Fibroblast of the aortic adventitia (primary cell): Measurements from ENCODE around the gene BNC2. TPM values are rescaled to one million over a fixed set of nuclear protein-coding genes. Genes with fewer than 3 reads are reported as not detected.

Experiments used
- DNase-seq: peaks from one replicate; pipeline ENCODE4 v3.0.0-alpha.2; 2010; ENCODE audit warnings: low read depth
- H3K4me3 ChIP-seq: 2 replicates; pipeline ENCODE4 v1.5.1; 2011; ENCODE audit warnings: low read depth, mild to moderate bottlenecking, control low read depth, low read length, moderate library complexity
- CTCF ChIP-seq: IDR thresholded peaks from 2 replicates; pipeline ENCODE4 v1.5.1; 2011; ENCODE audit warnings: mild to moderate bottlenecking, low read length, control low read depth, inconsistent platforms; ENCODE audit not compliant: insufficient read depth
- total RNA-seq: library from RNA; depleted of rRNA; stranded (reverse); fragments of >200 nt; gene quantifications from 2 replicates; pipeline ENCODE4 v1.2.3, GENCODE V29; 2012; ENCODE audit warnings: low replicate concordance

Gene BNC2
- total RNA-seq, 1 donor: 53.3 TPM

DNA sequence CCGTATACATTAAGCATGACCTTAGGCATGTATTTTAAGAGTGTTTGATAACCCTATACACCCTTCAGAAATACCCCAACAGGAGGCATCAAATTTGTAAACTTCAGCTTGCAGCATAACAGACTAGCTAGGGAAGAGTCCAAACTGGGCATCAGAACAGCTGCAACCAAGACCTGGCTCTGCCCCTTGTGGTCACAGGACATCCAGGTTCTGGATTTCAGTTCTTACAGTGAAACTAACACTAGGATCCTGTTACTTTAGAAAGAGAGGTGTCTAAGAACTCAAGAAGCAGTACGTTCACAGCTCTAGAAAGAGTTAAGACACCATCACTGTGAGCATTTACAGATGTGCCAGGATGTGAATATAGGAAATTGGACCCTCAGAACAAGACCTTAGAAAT is 229.8 kb downstream of the BNC2 start:
- no peak overlapping the region for H3K4me3 ChIP-seq
- peak; percentile 43 for TF ChIP-seq CTCF
- no peak for DNase-seq

DNA sequence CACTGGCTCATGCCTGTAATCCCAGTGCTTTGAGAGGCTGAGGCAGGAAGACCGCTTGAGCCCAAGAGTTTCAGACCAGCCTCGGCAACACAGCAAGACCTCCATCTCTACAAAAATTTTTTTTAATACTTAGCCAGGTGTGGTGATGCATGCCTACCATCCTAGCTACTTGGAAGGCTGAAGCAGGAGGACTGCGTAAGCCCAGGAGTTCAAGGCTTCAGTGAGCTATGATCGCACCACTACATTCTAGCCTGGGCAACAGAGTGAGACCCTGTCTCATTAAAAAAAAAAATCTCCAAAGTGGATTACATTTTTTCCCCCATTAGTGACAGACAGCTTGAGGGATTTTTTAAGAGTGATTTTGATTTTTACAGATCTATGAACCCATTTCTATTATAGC is 230.8 kb downstream of the BNC2 start:
- TF ChIP-seq CTCF: no peak
- DNase-seq: no peak
- H3K4me3 ChIP-seq: no peak overlapping the region

- DNase-seq: no peak
- TF ChIP-seq CTCF: no peak
These were observed 232.6 kb downstream of the BNC2 start for GRCh38 chr9:16637911-16638310.

GRCh38 chr9:16637218-16637617 is 233.3 kb downstream of the BNC2 start:
- no peak for DNase-seq
- TF ChIP-seq CTCF: no peak
- H3K4me3 ChIP-seq: no peak overlapping the region

More at GRCh38 chr9:16637911-16638310, 232.6 kb downstream of the BNC2 start:
- no peak overlapping the region for H3K4me3 ChIP-seq

GRCh38 chr9:16633794-16634193 is 236.7 kb downstream of the BNC2 start:
- DNase-seq: no peak
- TF ChIP-seq CTCF: no peak
- no peak overlapping the region for H3K4me3 ChIP-seq

GRCh38 chr9:16628413-16628812 is 242.1 kb downstream of the BNC2 start:
- peak overlapping the region; percentile 23 for H3K4me3 ChIP-seq
- no peak for TF ChIP-seq CTCF
- peak; percentile 76 for DNase-seq

- peak overlapping the region; percentile 23 for H3K4me3 ChIP-seq
- TF ChIP-seq CTCF: no peak
- DNase-seq: peak; percentile 98
These were observed 242.5 kb downstream of the BNC2 start for GRCh38 chr9:16627967-16628366.
